ENCODE results near the gene HNRNPAB.
"Not testable (repeated sequence)": the region's sequence is repeated elsewhere in the genome, so short reads cannot be mapped to it uniquely, and the experiment has no call there.

HNRNPAB gene

GRCh38 chr5:178196281-178196812, 8.0 kb upstream of the HNRNPAB start:
- no peak overlapping the region for H2BK5ac ChIP-seq (ENCODE audit: low read depth, low read length, poor library complexity, severe bottlenecking)

GRCh38 chr5:178196986-178197385, 7.3 kb upstream of the HNRNPAB start:
- Histone ChIP-seq H3K36me3 (ENCODE audit: control insufficient read depth in 1 of 2, insufficient read depth in 2 of 2, low read depth in 1 of 2, low read length in 2 of 2) (no peaks in the 10 kb centered on the region), H2AK5ac (ENCODE audit: low read length, severe bottlenecking) (no peak overlapping the region), H3K27ac (ENCODE audit: low read length, poor library complexity, severe bottlenecking) (no peak overlapping the region), H3K4ac (ENCODE audit: low read depth in 1 of 2, low read length in 2 of 2) (no peak overlapping the region), H2AFZ (ENCODE audit: low read depth, low read length) (no peak overlapping the region), H3K18ac (ENCODE audit: low read depth in 1 of 2, low read length in 2 of 2) (no peak overlapping the region), H3K4me2 (ENCODE audit: low read length, poor library complexity, severe bottlenecking) (no peak overlapping the region), H3K4me1 (ENCODE audit: control insufficient read depth, insufficient read depth, low read depth, low read length) (peaks cover 3% of the 10 kb centered on the region), H3K4me3 (ENCODE audit: insufficient read depth in 1 of 2, low read depth in 1 of 2, low read length in 2 of 2) (no peak overlapping the region), H3K9ac (ENCODE audit: low read length) (no peak overlapping the region), H3K9me3 (ENCODE audit: control insufficient read depth, low read length) (no peaks in the 10 kb centered on the region), H2BK5ac (ENCODE audit: low read depth, low read length, poor library complexity, severe bottlenecking) (no peak overlapping the region), H3K14ac (ENCODE audit: low read length in 2 of 2) (no peak overlapping the region), H3K27me3 (ENCODE audit: control insufficient read depth in 1 of 2, insufficient read depth in 1 of 2, low read length in 2 of 2) (peaks cover 21 to 23% of the 10 kb centered on the region in 2 experiments), H4K91ac (ENCODE audit: low read length) (no peak overlapping the region), H3K23ac (ENCODE audit: low read length in 2 of 2) (no peak overlapping the region), H3K79me1 (replicated peaks; ENCODE audit: low read length, poor library complexity, severe bottlenecking) (no peaks in the 10 kb centered on the region), H2BK12ac (ENCODE audit: low read length in 2 of 2) (no peak overlapping the region), H2BK15ac (ENCODE audit: low read depth, poor library complexity, severe bottlenecking) (no peak overlapping the region), H4K8ac (ENCODE audit: low read length) (no peak overlapping the region), H2BK120ac (ENCODE audit: low read depth, low read length) (no peak overlapping the region)
- 79% methylated on average over 7 of the region's 8 CpGs for WGBS
- DNase-seq: no peak

More at GRCh38 chr5:178196281-178196812, 8.0 kb upstream of the HNRNPAB start:
- Histone ChIP-seq H2AK5ac (ENCODE audit: low read length, severe bottlenecking) (no peak overlapping the region), H3K27ac (ENCODE audit: low read length, poor library complexity, severe bottlenecking) (no peak overlapping the region), H3K9me3 (ENCODE audit: control insufficient read depth, low read length) (no peaks in the 10 kb centered on the region), H3K79me1 (replicated peaks; ENCODE audit: low read length, poor library complexity, severe bottlenecking) (no peaks in the 10 kb centered on the region), H4K8ac (ENCODE audit: low read length) (no peak overlapping the region), H4K91ac (ENCODE audit: low read length) (no peak overlapping the region), H3K9ac (ENCODE audit: low read length) (no peak overlapping the region), H3K18ac (ENCODE audit: low read depth in 1 of 2, low read length in 2 of 2) (no peak overlapping the region), H2BK12ac (ENCODE audit: low read length in 2 of 2) (no peak overlapping the region), H3K4me3 (ENCODE audit: insufficient read depth in 1 of 2, low read depth in 1 of 2, low read length in 2 of 2) (no peak overlapping the region), H3K23ac (ENCODE audit: low read length in 2 of 2) (no peak overlapping the region), H3K4me1 (ENCODE audit: control insufficient read depth, insufficient read depth, low read depth, low read length) (no peaks in the 10 kb centered on the region), H2BK120ac (ENCODE audit: low read depth, low read length) (no peak overlapping the region), H3K14ac (ENCODE audit: low read length in 2 of 2) (no peak overlapping the region), H3K27me3 (ENCODE audit: control insufficient read depth in 1 of 2, insufficient read depth in 1 of 2, low read length in 2 of 2) (peaks cover 21 to 23% of the 10 kb centered on the region in 2 experiments), H3K4me2 (ENCODE audit: low read length, poor library complexity, severe bottlenecking) (no peak overlapping the region), H2AFZ (ENCODE audit: low read depth, low read length) (no peak overlapping the region), H3K4ac (ENCODE audit: low read depth in 1 of 2, low read length in 2 of 2) (no peak overlapping the region), H2BK15ac (ENCODE audit: low read depth, poor library complexity, severe bottlenecking) (peak overlapping the region; percentile 63), H3K36me3 (ENCODE audit: control insufficient read depth in 1 of 2, insufficient read depth in 2 of 2, low read depth in 1 of 2, low read length in 2 of 2) (no peaks in the 10 kb centered on the region)
- WGBS: 86% methylated on average over 7 of the region's 7 CpGs
- DNase-seq: no peak

GRCh38 chr5:178198151-178198550, 6.2 kb upstream of the HNRNPAB start:
- not testable (repeated sequence) for DNase-seq; H3K4me2 ChIP-seq (ENCODE audit: low read length, poor library complexity, severe bottlenecking); H3K14ac ChIP-seq (ENCODE audit: low read length in 2 of 2); H3K18ac ChIP-seq (ENCODE audit: low read depth in 1 of 2, low read length in 2 of 2); H3K79me1 ChIP-seq (replicated peaks; ENCODE audit: low read length, poor library complexity, severe bottlenecking); H2AK5ac ChIP-seq (ENCODE audit: low read length, severe bottlenecking); H3K9ac ChIP-seq (ENCODE audit: low read length); H3K4ac ChIP-seq (ENCODE audit: low read depth in 1 of 2, low read length in 2 of 2); H3K4me1 ChIP-seq (ENCODE audit: control insufficient read depth, insufficient read depth, low read depth, low read length); H4K91ac ChIP-seq (ENCODE audit: low read length); H2BK12ac ChIP-seq (ENCODE audit: low read length in 2 of 2); H3K23ac ChIP-seq (ENCODE audit: low read length in 2 of 2); H4K8ac ChIP-seq (ENCODE audit: low read length); H2BK5ac ChIP-seq (ENCODE audit: low read depth, low read length, poor library complexity, severe bottlenecking); H2BK15ac ChIP-seq (ENCODE audit: low read depth, poor library complexity, severe bottlenecking); H3K27ac ChIP-seq (ENCODE audit: low read length, poor library complexity, severe bottlenecking); H3K36me3 ChIP-seq (ENCODE audit: control insufficient read depth in 1 of 2, insufficient read depth in 2 of 2, low read depth in 1 of 2, low read length in 2 of 2); H2AFZ ChIP-seq (ENCODE audit: low read depth, low read length); H2BK120ac ChIP-seq (ENCODE audit: low read depth, low read length); H3K4me3 ChIP-seq (ENCODE audit: insufficient read depth in 1 of 2, low read depth in 1 of 2, low read length in 2 of 2); H3K9me3 ChIP-seq (ENCODE audit: control insufficient read depth, low read length)
- H3K27me3 ChIP-seq (ENCODE audit: control insufficient read depth in 1 of 2, insufficient read depth in 1 of 2, low read length in 2 of 2): peaks cover 18 to 21% of the 10 kb centered on the region in 2 experiments
- 89% methylated on average over 10 of the region's 11 CpGs for WGBS

- no peaks in the 10 kb centered on the region for H3K79me1 ChIP-seq (replicated peaks; ENCODE audit: low read length, poor library complexity, severe bottlenecking)
- no peak overlapping the region for H3K4ac ChIP-seq (ENCODE audit: low read depth in 1 of 2, low read length in 2 of 2)
- no peak overlapping the region for H3K18ac ChIP-seq (ENCODE audit: low read depth in 1 of 2, low read length in 2 of 2)
- H3K4me1 ChIP-seq (ENCODE audit: control insufficient read depth, insufficient read depth, low read depth, low read length): peaks cover 3% of the 10 kb centered on the region
- H3K36me3 ChIP-seq (ENCODE audit: control insufficient read depth in 1 of 2, insufficient read depth in 2 of 2, low read depth in 1 of 2, low read length in 2 of 2): no peaks in the 10 kb centered on the region
- H3K27me3 ChIP-seq (ENCODE audit: control insufficient read depth in 1 of 2, insufficient read depth in 1 of 2, low read length in 2 of 2): peaks cover 13 to 21% of the 10 kb centered on the region in 2 experiments
- no peak overlapping the region for H4K8ac ChIP-seq (ENCODE audit: low read length)
- no peak overlapping the region for H2BK12ac ChIP-seq (ENCODE audit: low read length in 2 of 2)
- no peaks in the 10 kb centered on the region for H3K9me3 ChIP-seq (ENCODE audit: control insufficient read depth, low read length)
- no peak for DNase-seq
- H3K14ac ChIP-seq (ENCODE audit: low read length in 2 of 2): no peak overlapping the region
- no peak overlapping the region for H2AK5ac ChIP-seq (ENCODE audit: low read length, severe bottlenecking)
- H2AFZ ChIP-seq (ENCODE audit: low read depth, low read length): no peak overlapping the region
- WGBS: 88% methylated on average over 11 of the region's 11 CpGs
- H2BK15ac ChIP-seq (ENCODE audit: low read depth, poor library complexity, severe bottlenecking): no peak overlapping the region
- no peak overlapping the region for H3K4me3 ChIP-seq (ENCODE audit: insufficient read depth in 1 of 2, low read depth in 1 of 2, low read length in 2 of 2)
- H4K91ac ChIP-seq (ENCODE audit: low read length): no peak overlapping the region
- no peak overlapping the region for H3K4me2 ChIP-seq (ENCODE audit: low read length, poor library complexity, severe bottlenecking)
- no peak overlapping the region for H3K23ac ChIP-seq (ENCODE audit: low read length in 2 of 2)
- no peak overlapping the region for H2BK120ac ChIP-seq (ENCODE audit: low read depth, low read length)
- no peak overlapping the region for H2BK5ac ChIP-seq (ENCODE audit: low read depth, low read length, poor library complexity, severe bottlenecking)
- H3K27ac ChIP-seq (ENCODE audit: low read length, poor library complexity, severe bottlenecking): no peak overlapping the region
- H3K9ac ChIP-seq (ENCODE audit: low read length): no peak overlapping the region
Observed at GRCh38 chr5:178198706-178199105, 5.6 kb upstream of the HNRNPAB start.

All from mesenchymal stem cell (in vitro differentiated cells and primary cell).